Activated naive CD8-positive, alpha-beta T cell treated with anti-CD3 and anti-CD28 coated beads, Interleukin-2, amount 50 U/mL, for 16 hours (primary cell): ENCODE data around the gene MEN1.
A peak's percentile ranks its signal among the peaks of the same experiment; 100 is the strongest.
"Not testable (repeated sequence)": the region's sequence is repeated elsewhere in the genome, so short reads cannot be mapped to it uniquely, and the experiment has no call there.

Experiments
- DNase-seq: peaks from one replicate; pipeline ENCODE4 v3.0.0-alpha.2; 2020; ENCODE audit warnings: low read depth, low spot score

MEN1 gene

GRCh38 chr11:64845776-64846129, 35.4 kb upstream of the MEN1 start:
- DNase-seq, result not testable (repeated sequence)

GRCh38 chr11:64845129-64845775, 34.9 kb upstream of the MEN1 start:
- no peak for DNase-seq

- DNase-seq, result peak; percentile 29
Observed at GRCh38 chr11:64844330-64845128, 34.2 kb upstream of the MEN1 start, which contains the start of gene CDC42BPG. Gene CDC42BPG (minus strand): TSS chr11:64844653. CDS start chr11:64844569, 84 bp downstream.

- DNase-seq, result no peak
Observed at GRCh38 chr11:64843686-64844329, 33.5 kb upstream of the MEN1 start.

- no peak for DNase-seq
Observed at GRCh38 chr11:64842851-64843685, 32.7 kb upstream of the MEN1 start.

- no peak for DNase-seq
Observed at GRCh38 chr11:64842366-64842759, 32.0 kb upstream of the MEN1 start.

- DNase-seq, result no peak
Observed at GRCh38 chr11:64841592-64842365, 31.4 kb upstream of the MEN1 start.

GRCh38 chr11:64839887-64840782, 29.8 kb upstream of the MEN1 start:
- DNase-seq, result no peak

- no peak for DNase-seq
Observed at GRCh38 chr11:64839335-64839734, 29.0 kb upstream of the MEN1 start.

- DNase-seq, result no peak
Observed at GRCh38 chr11:64838600-64839334, 28.4 kb upstream of the MEN1 start.

- no peak for DNase-seq
Observed at GRCh38 chr11:64837887-64838351, 27.6 kb upstream of the MEN1 start.

GRCh38 chr11:64836448-64837072, 26.2 kb upstream of the MEN1 start:
- DNase-seq, result no peak

GRCh38 chr11:64835616-64836447, 25.5 kb upstream of the MEN1 start:
- no peak for DNase-seq

- no peak for DNase-seq
Observed at GRCh38 chr11:64834723-64835615, 24.6 kb upstream of the MEN1 start.

- DNase-seq, result no peak
Observed at GRCh38 chr11:64834031-64834722, 23.8 kb upstream of the MEN1 start.

- no peak for DNase-seq
Observed at GRCh38 chr11:64833509-64833908, 23.2 kb upstream of the MEN1 start.
